GM23338 (cell line): ENCODE results near the gene LITAF. TPM values are rescaled to one million over a fixed set of nuclear protein-coding genes. Genes with fewer than 3 reads are reported as not detected.

ENCODE experiments used
- ATAC-seq: fragments of 200-7000 bp; cut with Tn5 transposase; 3 replicates; pipeline ENCODE4 v1.9.1; 2020
- DNase-seq: peaks from one replicate; pipeline ENCODE4 v3.0.0-alpha.2; 2015; ENCODE audit warnings: low spot score
- H2AFZ ChIP-seq: fragments of 200-600 bp; sonication (generic); 2 replicates; pipeline ENCODE4 v1.8.0; 2016; ENCODE audit warnings: antibody characterized with exemption, mild to moderate bottlenecking, moderate library complexity
- H3F3A ChIP-seq: fragments of 200-600 bp; sonication (generic); replicated peaks from 2 replicates; pipeline ENCODE4 v1.8.0; 2017; ENCODE audit warnings: antibody characterized with exemption, mixed run types, low read depth
- H3K27ac ChIP-seq: fragments of 200-600 bp; sonication (generic); 2 replicates; pipeline ENCODE4 v1.6.1; 2016; ENCODE audit warnings: low read depth
- H3K27me3 ChIP-seq: fragments of 200-600 bp; sonication (generic); 2 replicates; pipeline ENCODE4 v1.8.0; 2016; ENCODE audit warnings: mild to moderate bottlenecking, mixed run types, moderate library complexity; ENCODE audit not compliant: insufficient read depth
- H3K36me3 ChIP-seq: fragments of 200-600 bp; sonication (generic); 2 replicates; pipeline ENCODE4 v1.8.0; 2016; ENCODE audit warnings: mild to moderate bottlenecking; ENCODE audit not compliant: insufficient read depth
- H3K4me1 ChIP-seq: fragments of 200-600 bp; sonication (generic); 2 replicates; pipeline ENCODE4 v1.8.0; 2016; ENCODE audit warnings: mild to moderate bottlenecking, moderate library complexity; ENCODE audit not compliant: insufficient read depth
- H3K4me2 ChIP-seq: fragments of 200-600 bp; sonication (generic); 2 replicates; pipeline ENCODE4 v1.7.1; 2017; ENCODE audit warnings: mixed run types
- H3K4me3 ChIP-seq: fragments of 200-600 bp; sonication (generic); 2 replicates; pipeline ENCODE4 v1.6.1; 2016; ENCODE audit warnings: mixed run types
- H3K79me2 ChIP-seq: fragments of 200-600 bp; sonication (generic); replicated peaks from 2 replicates; pipeline ENCODE4 v1.8.0; 2017; ENCODE audit warnings: mild to moderate bottlenecking; ENCODE audit not compliant: insufficient read depth
- H3K9me2 ChIP-seq: fragments of 200-600 bp; sonication (generic); 2 replicates; pipeline ENCODE4 v1.8.0; 2017; ENCODE audit not compliant: insufficient read depth
- H4K20me1 ChIP-seq: fragments of 200-600 bp; sonication (generic); replicated peaks from 2 replicates; pipeline ENCODE4 v1.8.0; 2017; ENCODE audit warnings: mild to moderate bottlenecking; ENCODE audit not compliant: insufficient read depth
- H3K27ac Mint-ChIP-seq: 2 replicates; pipeline ENCODE4 v1.8.0; 2020; ENCODE audit warnings: inconsistent platforms, mild to moderate bottlenecking, moderate library complexity, mixed read lengths
- H3K27me3 Mint-ChIP-seq: 3 replicates; pipeline ENCODE4 v1.8.0; 2022; ENCODE audit warnings: low read depth, mild to moderate bottlenecking, moderate library complexity, mixed read lengths, inconsistent platforms; ENCODE audit not compliant: insufficient read depth, poor library complexity
- H3K36me3 Mint-ChIP-seq: 3 replicates; pipeline ENCODE4 v1.8.0; 2021; ENCODE audit warnings: low read depth, mild to moderate bottlenecking, inconsistent platforms, moderate library complexity, mixed read lengths
- H3K4me1 Mint-ChIP-seq: 3 replicates; pipeline ENCODE4 v1.8.0; 2020; ENCODE audit warnings: mild to moderate bottlenecking, inconsistent platforms, mixed read lengths
- H3K4me3 Mint-ChIP-seq: 3 replicates; pipeline ENCODE4 v1.8.0; 2021; ENCODE audit warnings: moderate library complexity, mild to moderate bottlenecking, inconsistent platforms, mixed read lengths
- H3K9me3 Mint-ChIP-seq: 3 replicates; pipeline ENCODE4 v1.8.0; 2020; ENCODE audit warnings: moderate library complexity, mild to moderate bottlenecking, inconsistent platforms, mixed read lengths
- EZH2 ChIP-seq: fragments of 200-600 bp; sonication (generic); IDR thresholded peaks from one replicate; pipeline ENCODE4 v1.8.0; 2017; ENCODE audit warnings: antibody characterized with exemption, mild to moderate bottlenecking, low read depth; ENCODE audit not compliant: unreplicated experiment
- NANOG ChIP-seq: IDR thresholded peaks from 2 replicates; pipeline ENCODE4 v1.6.1; 2016; ENCODE audit warnings: antibody characterized with exemption, borderline replicate concordance
- ZNF331 ChIP-seq: fragments of 250-450 bp; sonication (Bioruptor Pico); IDR thresholded peaks from 2 replicates; pipeline ENCODE4 v1.5.0; 2020; ENCODE audit warnings: low read depth, mild to moderate bottlenecking, moderate library complexity
- polyA plus RNA-seq: library from polyadenylated mRNA; unstranded; fragments of >200 nt; fragmentation: Nextera tagmentation; extraction: Ambion mirVana; gene quantifications from 2 replicates; pipeline ENCODE4 v1.2.1, GENCODE V29; 2016
- total RNA-seq: library from RNA; depleted of rRNA; stranded (reverse); fragments of >200 nt; shearing (Covaris generic); gene quantifications from 2 replicates; pipeline ENCODE4 v1.2.3, GENCODE V29; 2014
- TF ChIP-seq, protein P1 (sequence below): fragments of 250-450 bp; sonication (Bioruptor Pico); IDR thresholded peaks from 2 replicates; pipeline ENCODE4 v1.5.0; 2020; ENCODE audit warnings: mild to moderate bottlenecking, moderate library complexity
- TF ChIP-seq, protein P2 (sequence below): IDR thresholded peaks from 2 replicates; pipeline ENCODE4 v1.6.1; 2016; ENCODE audit warnings: antibody characterized with exemption

The LITAF gene
- total and polyA plus RNA-seq, 2 experiments from 2014 or later: 131 to 158 TPM

DNA sequence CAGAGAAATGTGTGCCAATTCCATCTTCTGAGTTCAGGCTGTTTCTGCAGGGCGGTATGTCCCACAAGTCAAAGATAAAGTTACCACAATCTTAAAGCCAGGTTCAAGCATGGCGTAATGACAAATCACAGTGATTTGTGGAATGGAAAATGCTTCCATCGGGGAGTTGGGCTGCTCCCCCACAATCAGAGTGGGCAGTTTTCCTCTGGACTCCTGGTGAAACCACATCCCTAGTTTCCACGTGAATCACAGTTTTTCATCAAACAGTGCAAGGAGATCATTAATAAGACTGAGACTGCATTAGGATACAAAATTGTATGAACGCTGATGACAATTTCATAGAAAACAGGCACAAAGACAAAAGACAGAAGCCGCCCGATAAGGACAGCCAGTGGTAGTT, 3.6 kb downstream of the LITAF start (continued):
- TF ChIP-seq, protein P1, sequence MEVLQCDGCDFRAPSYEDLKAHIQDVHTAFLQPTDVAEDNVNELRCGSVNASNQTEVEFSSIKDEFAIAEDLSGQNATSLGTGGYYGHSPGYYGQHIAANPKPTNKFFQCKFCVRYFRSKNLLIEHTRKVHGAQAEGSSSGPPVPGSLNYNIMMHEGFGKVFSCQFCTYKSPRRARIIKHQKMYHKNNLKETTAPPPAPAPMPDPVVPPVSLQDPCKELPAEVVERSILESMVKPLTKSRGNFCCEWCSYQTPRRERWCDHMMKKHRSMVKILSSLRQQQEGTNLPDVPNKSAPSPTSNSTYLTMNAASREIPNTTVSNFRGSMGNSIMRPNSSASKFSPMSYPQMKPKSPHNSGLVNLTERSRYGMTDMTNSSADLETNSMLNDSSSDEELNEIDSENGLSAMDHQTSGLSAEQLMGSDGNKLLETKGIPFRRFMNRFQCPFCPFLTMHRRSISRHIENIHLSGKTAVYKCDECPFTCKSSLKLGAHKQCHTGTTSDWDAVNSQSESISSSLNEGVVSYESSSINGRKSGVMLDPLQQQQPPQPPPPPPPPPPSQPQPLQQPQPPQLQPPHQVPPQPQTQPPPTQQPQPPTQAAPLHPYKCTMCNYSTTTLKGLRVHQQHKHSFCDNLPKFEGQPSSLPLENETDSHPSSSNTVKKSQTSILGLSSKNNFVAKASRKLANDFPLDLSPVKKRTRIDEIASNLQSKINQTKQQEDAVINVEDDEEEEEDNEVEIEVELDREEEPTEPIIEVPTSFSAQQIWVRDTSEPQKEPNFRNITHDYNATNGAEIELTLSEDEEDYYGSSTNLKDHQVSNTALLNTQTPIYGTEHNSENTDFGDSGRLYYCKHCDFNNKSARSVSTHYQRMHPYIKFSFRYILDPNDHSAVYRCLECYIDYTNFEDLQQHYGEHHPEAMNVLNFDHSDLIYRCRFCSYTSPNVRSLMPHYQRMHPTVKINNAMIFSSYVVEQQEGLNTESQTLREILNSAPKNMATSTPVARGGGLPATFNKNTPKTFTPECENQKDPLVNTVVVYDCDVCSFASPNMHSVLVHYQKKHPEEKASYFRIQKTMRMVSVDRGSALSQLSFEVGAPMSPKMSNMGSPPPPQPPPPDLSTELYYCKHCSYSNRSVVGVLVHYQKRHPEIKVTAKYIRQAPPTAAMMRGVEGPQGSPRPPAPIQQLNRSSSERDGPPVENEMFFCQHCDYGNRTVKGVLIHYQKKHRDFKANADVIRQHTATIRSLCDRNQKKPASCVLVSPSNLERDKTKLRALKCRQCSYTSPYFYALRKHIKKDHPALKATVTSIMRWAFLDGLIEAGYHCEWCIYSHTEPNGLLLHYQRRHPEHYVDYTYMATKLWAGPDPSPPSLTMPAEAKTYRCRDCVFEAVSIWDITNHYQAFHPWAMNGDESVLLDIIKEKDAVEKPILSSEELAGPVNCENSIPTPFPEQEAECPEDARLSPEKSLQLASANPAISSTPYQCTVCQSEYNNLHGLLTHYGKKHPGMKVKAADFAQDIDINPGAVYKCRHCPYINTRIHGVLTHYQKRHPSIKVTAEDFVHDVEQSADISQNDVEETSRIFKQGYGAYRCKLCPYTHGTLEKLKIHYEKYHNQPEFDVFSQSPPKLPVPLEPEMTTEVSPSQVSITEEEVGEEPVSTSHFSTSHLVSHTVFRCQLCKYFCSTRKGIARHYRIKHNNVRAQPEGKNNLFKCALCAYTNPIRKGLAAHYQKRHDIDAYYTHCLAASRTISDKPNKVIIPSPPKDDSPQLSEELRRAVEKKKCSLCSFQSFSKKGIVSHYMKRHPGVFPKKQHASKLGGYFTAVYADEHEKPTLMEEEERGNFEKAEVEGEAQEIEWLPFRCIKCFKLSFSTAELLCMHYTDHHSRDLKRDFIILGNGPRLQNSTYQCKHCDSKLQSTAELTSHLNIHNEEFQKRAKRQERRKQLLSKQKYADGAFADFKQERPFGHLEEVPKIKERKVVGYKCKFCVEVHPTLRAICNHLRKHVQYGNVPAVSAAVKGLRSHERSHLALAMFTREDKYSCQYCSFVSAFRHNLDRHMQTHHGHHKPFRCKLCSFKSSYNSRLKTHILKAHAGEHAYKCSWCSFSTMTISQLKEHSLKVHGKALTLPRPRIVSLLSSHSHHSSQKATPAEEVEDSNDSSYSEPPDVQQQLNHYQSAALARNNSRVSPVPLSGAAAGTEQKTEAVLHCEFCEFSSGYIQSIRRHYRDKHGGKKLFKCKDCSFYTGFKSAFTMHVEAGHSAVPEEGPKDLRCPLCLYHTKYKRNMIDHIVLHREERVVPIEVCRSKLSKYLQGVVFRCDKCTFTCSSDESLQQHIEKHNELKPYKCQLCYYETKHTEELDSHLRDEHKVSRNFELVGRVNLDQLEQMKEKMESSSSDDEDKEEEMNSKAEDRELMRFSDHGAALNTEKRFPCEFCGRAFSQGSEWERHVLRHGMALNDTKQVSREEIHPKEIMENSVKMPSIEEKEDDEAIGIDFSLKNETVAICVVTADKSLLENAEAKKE (CRISPR knock-in tag): no peak
- TF ChIP-seq EZH2 (no peak), NANOG (no peak), ZNF331 (CRISPR knock-in tag) (no peak)
- TF ChIP-seq, protein P2, sequence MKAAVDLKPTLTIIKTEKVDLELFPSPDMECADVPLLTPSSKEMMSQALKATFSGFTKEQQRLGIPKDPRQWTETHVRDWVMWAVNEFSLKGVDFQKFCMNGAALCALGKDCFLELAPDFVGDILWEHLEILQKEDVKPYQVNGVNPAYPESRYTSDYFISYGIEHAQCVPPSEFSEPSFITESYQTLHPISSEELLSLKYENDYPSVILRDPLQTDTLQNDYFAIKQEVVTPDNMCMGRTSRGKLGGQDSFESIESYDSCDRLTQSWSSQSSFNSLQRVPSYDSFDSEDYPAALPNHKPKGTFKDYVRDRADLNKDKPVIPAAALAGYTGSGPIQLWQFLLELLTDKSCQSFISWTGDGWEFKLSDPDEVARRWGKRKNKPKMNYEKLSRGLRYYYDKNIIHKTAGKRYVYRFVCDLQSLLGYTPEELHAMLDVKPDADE: no peak

- peak overlapping the region; percentile 78 for H3K27ac ChIP-seq
These were observed 4.4 kb downstream of the LITAF start for GRCh38 chr16:11582157-11582814.

More at GRCh38 chr16:11582157-11582814, 4.4 kb downstream of the LITAF start:
- peaks cover 2% of the 10 kb centered on the region; the same call in 1 of the 3 replicates for H3K36me3 Mint-ChIP-seq
- no peak overlapping the region for H3K27ac Mint-ChIP-seq
- peak overlapping the region; percentile 38 for H3K4me3 ChIP-seq
- peaks cover 84% of the 10 kb centered on the region for H3K79me2 ChIP-seq
- no peak overlapping the region for H2AFZ ChIP-seq
- peaks cover 37% of the 10 kb centered on the region for H3K27me3 Mint-ChIP-seq
- no peaks in the 10 kb centered on the region; the same call in 1 of the 2 replicates for H4K20me1 ChIP-seq
- H3K4me1 Mint-ChIP-seq: peaks cover 45% of the 10 kb centered on the region
- peak; percentile 71 for DNase-seq
- H3K36me3 ChIP-seq: peaks cover 7% of the 10 kb centered on the region
- H3K9me3 Mint-ChIP-seq: no peaks in the 10 kb centered on the region
- H3K9me2 ChIP-seq: no peaks in the 10 kb centered on the region
- H3K27me3 ChIP-seq: peaks cover 28% of the 10 kb centered on the region
- peak overlapping the region; percentile 62 for H3K4me3 Mint-ChIP-seq
- TF ChIP-seq NANOG: peak; percentile 6; the same call in 1 of the 2 replicates
- TF ChIP-seq, protein P2: no peak
- ATAC-seq: peak; percentile 23
- H3K4me1 ChIP-seq: peaks cover 42% of the 10 kb centered on the region
- peak overlapping the region; percentile 66 for H3K4me2 ChIP-seq
- peaks cover under 1% of the 10 kb centered on the region; the same call in 1 of the 2 replicates for H3F3A ChIP-seq
